Neural progenitor cell (in vitro differentiated cells): ENCODE data around the gene PBX3.
"Not testable (repeated sequence)": the region's sequence is repeated elsewhere in the genome, so short reads cannot be mapped to it uniquely, and the experiment has no call there.

Experiments used
- CTCF ChIP-seq: fragments of 200-600 bp; sonication (generic); IDR thresholded peaks from 2 replicates; pipeline ENCODE4 v1.5.1; 2017; ENCODE audit warnings: antibody characterized with exemption, mild to moderate bottlenecking
- EZH2 ChIP-seq: fragments of 200-600 bp; sonication (generic); IDR thresholded peaks from 2 replicates; pipeline ENCODE4 v1.6.1; 2017; ENCODE audit warnings: antibody characterized with exemption, mild to moderate bottlenecking, moderate library complexity
- EZH2phosphoT487 ChIP-seq: fragments of 200-600 bp; sonication (generic); IDR thresholded peaks from 2 replicates; pipeline ENCODE4 v1.6.1; 2017; ENCODE audit warnings: antibody characterized with exemption

- TF ChIP-seq EZH2, CTCF, EZH2phosphoT487: not testable (repeated sequence)
These were observed 31.5 kb downstream of the PBX3 start for GRCh38 chr9:125778538-125779219.
